ENCODE results near the gene ASPRV1. TPM values are rescaled to one million over a fixed set of nuclear protein-coding genes. Genes with fewer than 3 reads are reported as not detected.

The ASPRV1 gene
- total RNA-seq, 3 donors from 2014 or later, result 0.55 to 1.1 (median 0.55) TPM

DNA sequence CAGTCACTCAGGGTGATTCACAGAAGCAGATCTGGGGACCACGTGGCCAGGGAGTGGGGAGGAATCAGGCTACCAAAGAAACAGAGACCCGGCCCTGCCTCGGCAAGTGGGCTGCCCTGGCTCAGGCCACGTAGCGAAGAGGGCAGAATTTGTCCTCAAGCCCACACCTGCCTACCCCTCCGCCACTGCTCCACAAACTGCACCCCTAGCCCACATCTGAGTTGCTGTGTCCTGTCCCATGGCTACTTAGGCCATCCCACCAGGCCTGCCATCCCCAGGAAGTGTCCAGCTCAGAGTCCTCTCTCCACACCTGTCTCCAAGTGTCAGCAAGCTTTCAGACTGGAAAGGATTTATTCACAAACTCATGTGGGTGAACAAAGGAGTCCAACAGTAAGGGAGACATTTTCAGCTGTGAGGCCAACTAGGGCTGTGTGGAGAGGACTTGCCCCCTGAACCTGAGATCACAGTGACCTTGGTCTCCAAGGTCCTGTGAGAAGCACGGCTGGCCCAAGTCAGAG lies 31.7 kb upstream of the ASPRV1 start:
- Histone ChIP-seq H3K4me1 (ENCODE audit: low read depth) (peaks cover 14% of the 10 kb centered on the region), H3K4me3 (no peak overlapping the region), H3K36me3 (ENCODE audit: low read depth) (no peaks in the 10 kb centered on the region), H3K9me3 (no peaks in the 10 kb centered on the region)
- intact Hi-C loops (cut with DNase I, micrococcal nuclease), result no loop called here
- TF ChIP-seq, protein P1, sequence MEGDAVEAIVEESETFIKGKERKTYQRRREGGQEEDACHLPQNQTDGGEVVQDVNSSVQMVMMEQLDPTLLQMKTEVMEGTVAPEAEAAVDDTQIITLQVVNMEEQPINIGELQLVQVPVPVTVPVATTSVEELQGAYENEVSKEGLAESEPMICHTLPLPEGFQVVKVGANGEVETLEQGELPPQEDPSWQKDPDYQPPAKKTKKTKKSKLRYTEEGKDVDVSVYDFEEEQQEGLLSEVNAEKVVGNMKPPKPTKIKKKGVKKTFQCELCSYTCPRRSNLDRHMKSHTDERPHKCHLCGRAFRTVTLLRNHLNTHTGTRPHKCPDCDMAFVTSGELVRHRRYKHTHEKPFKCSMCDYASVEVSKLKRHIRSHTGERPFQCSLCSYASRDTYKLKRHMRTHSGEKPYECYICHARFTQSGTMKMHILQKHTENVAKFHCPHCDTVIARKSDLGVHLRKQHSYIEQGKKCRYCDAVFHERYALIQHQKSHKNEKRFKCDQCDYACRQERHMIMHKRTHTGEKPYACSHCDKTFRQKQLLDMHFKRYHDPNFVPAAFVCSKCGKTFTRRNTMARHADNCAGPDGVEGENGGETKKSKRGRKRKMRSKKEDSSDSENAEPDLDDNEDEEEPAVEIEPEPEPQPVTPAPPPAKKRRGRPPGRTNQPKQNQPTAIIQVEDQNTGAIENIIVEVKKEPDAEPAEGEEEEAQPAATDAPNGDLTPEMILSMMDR (IDR thresholded peaks at IDR 0.05), result no peak
- ATAC-seq (no peak), DNase-seq (peak in 1 of 3 donors; percentile 22)

DNA sequence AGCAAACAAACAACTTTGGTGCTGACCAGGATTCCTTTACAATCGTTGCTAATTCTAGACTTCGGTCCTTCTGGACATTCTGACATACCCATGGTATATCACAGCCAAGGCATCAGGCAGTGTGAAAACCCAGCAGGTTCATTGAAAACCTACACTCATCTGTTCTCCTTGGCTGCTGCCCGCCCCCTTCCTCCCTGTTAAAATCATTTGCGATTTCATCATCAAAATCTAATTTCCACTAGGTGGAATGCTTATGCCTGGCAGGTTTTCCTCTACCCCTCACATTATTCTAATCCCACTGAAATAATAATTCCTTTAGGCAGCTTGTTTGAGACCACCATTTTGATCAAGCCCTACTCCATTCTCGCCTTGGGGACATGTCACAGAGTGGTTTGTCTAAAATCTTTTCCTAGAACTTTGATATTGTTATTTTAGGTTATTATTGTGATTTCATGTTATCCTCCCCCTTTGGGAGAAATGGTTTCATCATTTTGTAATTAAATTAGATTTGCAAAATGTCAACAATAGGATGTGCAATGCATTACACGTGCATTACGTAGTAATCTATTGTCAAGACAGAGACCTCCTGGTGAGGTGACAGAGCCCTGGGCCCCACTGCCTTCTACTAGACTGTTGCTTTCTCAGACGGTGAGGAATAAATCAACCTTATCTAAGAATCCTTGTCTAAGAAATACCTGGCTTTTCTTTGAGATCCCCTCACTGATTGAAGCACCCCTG lies 31.0 kb upstream of the ASPRV1 start:
- H3K9me3 ChIP-seq, result no peaks in the 10 kb centered on the region
- intact Hi-C loops (cut with DNase I, micrococcal nuclease), result no loop called here
- TF ChIP-seq, protein P1 (IDR thresholded peaks at IDR 0.05), result no peak
- peaks cover 14% of the 10 kb centered on the region for H3K4me1 ChIP-seq (ENCODE audit: low read depth)
- no peak for DNase-seq
- H3K36me3 ChIP-seq (ENCODE audit: low read depth), result no peaks in the 10 kb centered on the region
- H3K4me3 ChIP-seq, result no peak overlapping the region
- no peak for ATAC-seq

GRCh38 chr2:69989441-69990105 lies 28.1 kb upstream of the ASPRV1 start:
- H3K4me1 ChIP-seq (ENCODE audit: low read depth), result peaks cover 14% of the 10 kb centered on the region
- intact Hi-C loops (cut with DNase I, micrococcal nuclease), result no loop called here
- peak; percentile 69 to 83 (median 77) for DNase-seq
- peak; percentile 84 for ATAC-seq
- TF ChIP-seq, protein P1 (IDR thresholded peaks at IDR 0.05), result no peak
- H3K36me3 ChIP-seq (ENCODE audit: low read depth), result no peaks in the 10 kb centered on the region
- H3K9me3 ChIP-seq, result no peaks in the 10 kb centered on the region
- no peak overlapping the region for H3K4me3 ChIP-seq

DNA sequence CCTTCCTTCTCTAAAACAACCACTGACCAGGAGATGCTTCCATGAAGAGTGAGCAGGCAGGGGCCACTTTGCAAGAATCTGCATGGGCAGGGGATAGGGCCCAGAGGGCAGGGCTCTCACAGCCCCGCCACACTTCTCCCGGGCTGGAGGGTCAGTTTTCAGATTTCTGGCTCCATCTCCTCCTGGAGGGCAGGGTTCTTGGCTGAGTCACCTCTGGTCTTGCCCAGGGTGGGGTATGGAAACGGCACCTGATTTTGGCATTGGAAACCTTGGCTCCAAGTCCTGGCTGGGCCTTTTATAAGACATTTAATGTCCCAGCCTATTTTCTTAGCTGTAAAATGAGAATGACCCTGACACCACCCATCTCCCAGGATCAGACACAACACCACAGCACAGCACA lies 27.6 kb upstream of the ASPRV1 start:
- Histone ChIP-seq H3K9me3 (no peaks in the 10 kb centered on the region), H3K36me3 (ENCODE audit: low read depth) (no peaks in the 10 kb centered on the region), H3K4me3 (no peak overlapping the region), H3K4me1 (ENCODE audit: low read depth) (peaks cover 14% of the 10 kb centered on the region)
- DNase-seq (peak; percentile 16 to 38 (median 33)), ATAC-seq (peak; percentile 69)
- intact Hi-C loops (cut with DNase I, micrococcal nuclease), result no loop called here
- TF ChIP-seq, protein P1 (IDR thresholded peaks at IDR 0.05), result no peak

- no peak overlapping the region for H3K4me3 ChIP-seq
- DNase-seq (peak in 2 of 3 donors; percentile 1 to 10), ATAC-seq (no peak)
- H3K36me3 ChIP-seq (ENCODE audit: low read depth), result no peaks in the 10 kb centered on the region
- intact Hi-C loops (cut with DNase I, micrococcal nuclease), result no loop called here
- TF ChIP-seq, protein P1 (IDR thresholded peaks at IDR 0.05), result no peak
- peaks cover 14% of the 10 kb centered on the region for H3K4me1 ChIP-seq (ENCODE audit: low read depth)
- H3K9me3 ChIP-seq, result no peaks in the 10 kb centered on the region
These were observed 26.7 kb upstream of the ASPRV1 start for GRCh38 chr2:69988086-69988635.
